ENCODE data around the gene ANKRD2. TPM values are rescaled to one million over a fixed set of nuclear protein-coding genes. Genes with fewer than 3 reads are reported as not detected.

ANKRD2 gene
- total RNA-seq, 1 experiment from 2014 or later, result 0.98 TPM

- intact Hi-C loops (cut with micrococcal nuclease; ENCODE audit: unreplicated experiment) (no loop called here), in situ Hi-C loops (cut with HindIII; ENCODE audit: low pct_unique_long_range_greater_than_20kb, low sequenced_read_pairs) (no loop called here)
- Histone ChIP-seq H3K36me3 (ENCODE audit: control insufficient read depth, insufficient read depth, low read length) (no peaks in the 10 kb centered on the region), H3K9me3 (ENCODE audit: control insufficient read depth, insufficient read depth, low read depth, low read length) (no peaks in the 10 kb centered on the region), H3K4me3 (ENCODE audit: low read depth in 2 of 2, low read length in 2 of 2) (no peak overlapping the region), H3K4me1 (ENCODE audit: control insufficient read depth, insufficient read depth, low read length) (peaks cover 7% of the 10 kb centered on the region; the same call in 1 of the 2 replicates), H3K27me3 (ENCODE audit: control insufficient read depth, insufficient read depth, low read length) (no peaks in the 10 kb centered on the region), H3K27ac (ENCODE audit: low read length) (no peak overlapping the region)
- DNase-seq (ENCODE audit: low read depth, low spot score), result no peak
- ChIA-PET POLR2A (no interaction called here), CTCF (no interaction called here)
- TF ChIP-seq SIN3A (IDR thresholded peaks at IDR 0.05; ENCODE audit: borderline replicate concordance, insufficient read depth, low read depth, low read length) (no peak), POLR2AphosphoS5 (IDR thresholded peaks at IDR 0.05; ENCODE audit: low read depth, low read length) (no peak), REST (IDR thresholded peaks at IDR 0.05; ENCODE audit: insufficient read depth in 1 of 2, low read depth in 2 of 2, low read length in 1 of 2) (no peak), TCF7L2 (IDR thresholded peaks at IDR 0.05; ENCODE audit: low read depth, low read length) (no peak), CTCF (IDR thresholded peaks at IDR 0.05) (no peak)
- TSS peak; percentile 49 for BruUV-seq (replicated peaks)
- ATAC-seq, result no peak
Observed at GRCh38 chr10:97631098-97631497, 58.5 kb downstream of the ANKRD2 start.

GRCh38 chr10:97632949-97633884 lies 60.6 kb downstream of the ANKRD2 start, which contains the start of gene MORN4:
Gene MORN4, minus strand, starts transcription at chr10:97633500. Its CDS starts 13,847 bp downstream, at chr10:97619653.
- no TSS peak for BruUV-seq (replicated peaks)
- H3K4me3 ChIP-seq (ENCODE audit: low read depth in 2 of 2, low read length in 2 of 2), result peak within 1 kb of the TSS; percentile 74 to 98
- intact Hi-C loops (cut with micrococcal nuclease; ENCODE audit: unreplicated experiment), result no loop called here
- TF ChIP-seq REST (IDR thresholded peaks at IDR 0.05; ENCODE audit: insufficient read depth in 1 of 2, low read depth in 2 of 2, low read length in 1 of 2) (0 out of 4 replicates have a peak, but pooled peaks of 1 of the 2 experiments have one; percentile 55), CTCF (IDR thresholded peaks at IDR 0.05) (no peak), SIN3A (IDR thresholded peaks at IDR 0.05; ENCODE audit: borderline replicate concordance, insufficient read depth, low read depth, low read length) (0 out of 2 replicates have a peak, but pooled peaks have one; percentile 71), POLR2AphosphoS5 (IDR thresholded peaks at IDR 0.05; ENCODE audit: low read depth, low read length) (no peak), TCF7L2 (IDR thresholded peaks at IDR 0.05; ENCODE audit: low read depth, low read length) (peak; percentile 49; the same call in 1 of the 2 replicates)
- in situ Hi-C loops (cut with HindIII; ENCODE audit: low pct_unique_long_range_greater_than_20kb, low sequenced_read_pairs), result no loop called here
- CTCF ChIA-PET, result interaction anchor here (1.1 kb wide), 1 partner anchor 61 kb away, joined by 4 read pairs; the partner anchor contains the start of gene ANKRD2
- no peaks in the 10 kb centered on the region for H3K36me3 ChIP-seq (ENCODE audit: control insufficient read depth, insufficient read depth, low read length)
- ATAC-seq, result peak; percentile 99
- peak within 1 kb of the TSS; percentile 90 for H3K27ac ChIP-seq (ENCODE audit: low read length)
- H3K27me3 ChIP-seq (ENCODE audit: control insufficient read depth, insufficient read depth, low read length), result no peaks in the 10 kb centered on the region
- POLR2A ChIA-PET, result no interaction called here
- H3K9me3 ChIP-seq (ENCODE audit: control insufficient read depth, insufficient read depth, low read depth, low read length), result no peaks in the 10 kb centered on the region
- DNase-seq (ENCODE audit: low read depth, low spot score), result peak; percentile 78
- H3K4me1 ChIP-seq (ENCODE audit: control insufficient read depth, insufficient read depth, low read length), result peaks cover 7% of the 10 kb centered on the region; the same call in 1 of the 2 replicates

Measured in Panc1 (cell line).